ENCODE measurements around the gene DIO2. TPM values are rescaled to one million over a fixed set of nuclear protein-coding genes. Genes with fewer than 3 reads are reported as not detected.
A peak's percentile ranks its signal among the peaks of the same experiment; 100 is the strongest.

The DIO2 gene
- total RNA-seq (2021): 0.02 to 0.04 TPM (median 0.02 TPM) in 3 replicates
- Bru-seq, nascent RNA: percentile 9 among the genes with signal in this experiment
- long read RNA-seq, experiment 1, partial matches to known transcripts: 0 of 1 reads
- long read RNA-seq, experiment 1, other reads (novel, unspliced or antisense): 1 of 1 reads
- long read RNA-seq, experiment 2: 0 reads
- long read RNA-seq, experiment 3: 0 reads

DNA sequence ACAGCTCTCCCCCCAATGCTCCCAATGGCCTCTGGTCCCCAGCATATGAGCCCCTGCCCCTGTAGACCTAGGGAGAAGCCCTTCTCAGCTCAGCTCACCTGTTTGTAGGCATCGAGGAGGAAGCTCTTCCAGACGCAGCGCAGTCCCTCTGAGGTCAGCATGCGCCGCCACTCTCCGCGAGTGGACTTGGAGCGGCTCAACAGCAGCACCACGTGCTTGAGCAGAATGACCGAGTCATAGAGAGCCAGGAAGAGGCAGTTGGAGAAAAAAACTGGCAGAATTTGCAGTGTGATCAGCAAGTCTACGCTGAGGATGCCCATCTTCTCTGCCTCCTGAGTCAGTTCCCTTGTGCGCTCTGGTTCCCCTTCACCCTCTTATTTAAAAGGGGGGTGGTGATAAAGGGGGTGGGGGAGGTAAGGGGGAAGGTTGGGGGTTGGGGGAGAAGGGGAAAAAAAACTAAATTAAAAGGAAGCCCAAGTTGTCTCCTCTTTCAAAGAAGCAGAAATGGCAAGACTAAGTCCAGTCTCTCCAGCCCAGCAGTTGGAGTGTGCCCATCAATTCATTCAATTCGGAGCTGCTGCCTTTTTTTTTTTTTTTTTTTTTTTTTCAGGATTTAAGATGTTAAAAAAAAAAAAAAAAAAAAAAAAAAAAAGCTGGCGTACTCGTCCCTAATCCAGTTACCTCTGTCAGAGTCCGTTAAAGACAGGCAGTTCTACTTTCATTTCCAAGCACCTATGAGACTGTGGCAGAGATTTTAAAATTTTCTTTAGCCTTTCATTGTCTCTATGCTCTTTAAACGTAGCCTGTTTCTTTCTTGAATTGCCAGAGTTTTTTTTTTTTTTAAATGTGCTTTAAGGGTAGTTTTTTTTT, at the start of gene DIO2:
Gene DIO2 (minus strand): TSS at position 352 of the 870 bp plus-strand sequence. CDS start 32 bp downstream, at position 320.
- DNase-seq (ENCODE audit: low spot score) (no peak), ATAC-seq (no peak)
- peaks cover 11% of the 10 kb centered on the region for H3K9me3 Mint-ChIP-seq
- H3K36me3 Mint-ChIP-seq: peaks cover 3% of the 10 kb centered on the region; the same call in 1 of the 2 replicates
- ChIA-PET CTCF (interaction anchor here (0.6 to 1.1 kb wide), 4 partner anchors 149 to 292 kb away, joined by 3 to 6 read pairs (median 4); no protein-coding TSS in a partner anchor), POLR2A (no interaction called here)
- H3K4me1 Mint-ChIP-seq: peaks cover 10% of the 10 kb centered on the region
- TF ChIP-seq, protein P1, sequence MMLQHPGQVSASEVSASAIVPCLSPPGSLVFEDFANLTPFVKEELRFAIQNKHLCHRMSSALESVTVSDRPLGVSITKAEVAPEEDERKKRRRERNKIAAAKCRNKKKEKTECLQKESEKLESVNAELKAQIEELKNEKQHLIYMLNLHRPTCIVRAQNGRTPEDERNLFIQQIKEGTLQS (CRISPR knock-in tag; conservative IDR thresholded peaks at IDR 0.05): no peak
- TF ChIP-seq NR3C1 (CRISPR knock-in tag; conservative IDR thresholded peaks at IDR 0.05; ENCODE audit: low read depth) (no peak), TP53 (CRISPR knock-in tag; IDR thresholded peaks at IDR 0.05) (no peak), FOXJ3 (CRISPR knock-in tag; IDR thresholded peaks at IDR 0.05; ENCODE audit: borderline replicate concordance) (no peak), IRF2 (CRISPR knock-in tag; IDR thresholded peaks at IDR 0.05; ENCODE audit: borderline replicate concordance, low read depth) (no peak), SMAD3 (CRISPR knock-in tag; IDR thresholded peaks at IDR 0.05; ENCODE audit: borderline replicate concordance) (no peak), ZBTB21 (CRISPR knock-in tag; IDR thresholded peaks at IDR 0.05; ENCODE audit: borderline replicate concordance) (no peak)
- TF ChIP-seq, protein P2, sequence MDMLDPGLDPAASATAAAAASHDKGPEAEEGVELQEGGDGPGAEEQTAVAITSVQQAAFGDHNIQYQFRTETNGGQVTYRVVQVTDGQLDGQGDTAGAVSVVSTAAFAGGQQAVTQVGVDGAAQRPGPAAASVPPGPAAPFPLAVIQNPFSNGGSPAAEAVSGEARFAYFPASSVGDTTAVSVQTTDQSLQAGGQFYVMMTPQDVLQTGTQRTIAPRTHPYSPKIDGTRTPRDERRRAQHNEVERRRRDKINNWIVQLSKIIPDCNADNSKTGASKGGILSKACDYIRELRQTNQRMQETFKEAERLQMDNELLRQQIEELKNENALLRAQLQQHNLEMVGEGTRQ (CRISPR knock-in tag; IDR thresholded peaks at IDR 0.05): no peak
- TF ChIP-seq, protein P3, sequence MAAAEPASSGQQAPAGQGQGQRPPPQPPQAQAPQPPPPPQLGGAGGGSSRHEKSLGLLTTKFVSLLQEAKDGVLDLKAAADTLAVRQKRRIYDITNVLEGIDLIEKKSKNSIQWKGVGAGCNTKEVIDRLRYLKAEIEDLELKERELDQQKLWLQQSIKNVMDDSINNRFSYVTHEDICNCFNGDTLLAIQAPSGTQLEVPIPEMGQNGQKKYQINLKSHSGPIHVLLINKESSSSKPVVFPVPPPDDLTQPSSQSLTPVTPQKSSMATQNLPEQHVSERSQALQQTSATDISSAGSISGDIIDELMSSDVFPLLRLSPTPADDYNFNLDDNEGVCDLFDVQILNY (CRISPR knock-in tag; IDR thresholded peaks at IDR 0.05): no peak
- TF ChIP-seq, protein P4, sequence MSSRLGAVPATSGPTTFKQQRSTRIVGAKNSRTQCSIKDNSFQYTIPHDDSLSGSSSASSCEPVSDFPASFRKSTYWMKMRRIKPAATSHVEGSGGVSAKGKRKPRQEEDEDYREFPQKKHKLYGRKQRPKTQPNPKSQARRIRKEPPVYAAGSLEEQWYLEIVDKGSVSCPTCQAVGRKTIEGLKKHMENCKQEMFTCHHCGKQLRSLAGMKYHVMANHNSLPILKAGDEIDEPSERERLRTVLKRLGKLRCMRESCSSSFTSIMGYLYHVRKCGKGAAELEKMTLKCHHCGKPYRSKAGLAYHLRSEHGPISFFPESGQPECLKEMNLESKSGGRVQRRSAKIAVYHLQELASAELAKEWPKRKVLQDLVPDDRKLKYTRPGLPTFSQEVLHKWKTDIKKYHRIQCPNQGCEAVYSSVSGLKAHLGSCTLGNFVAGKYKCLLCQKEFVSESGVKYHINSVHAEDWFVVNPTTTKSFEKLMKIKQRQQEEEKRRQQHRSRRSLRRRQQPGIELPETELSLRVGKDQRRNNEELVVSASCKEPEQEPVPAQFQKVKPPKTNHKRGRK (CRISPR knock-in tag; IDR thresholded peaks at IDR 0.05; ENCODE audit: borderline replicate concordance): no peak
- TF ChIP-seq, protein P5, sequence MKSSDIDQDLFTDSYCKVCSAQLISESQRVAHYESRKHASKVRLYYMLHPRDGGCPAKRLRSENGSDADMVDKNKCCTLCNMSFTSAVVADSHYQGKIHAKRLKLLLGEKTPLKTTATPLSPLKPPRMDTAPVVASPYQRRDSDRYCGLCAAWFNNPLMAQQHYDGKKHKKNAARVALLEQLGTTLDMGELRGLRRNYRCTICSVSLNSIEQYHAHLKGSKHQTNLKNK (CRISPR knock-in tag; IDR thresholded peaks at IDR 0.05): no peak
- TF ChIP-seq, protein P6, sequence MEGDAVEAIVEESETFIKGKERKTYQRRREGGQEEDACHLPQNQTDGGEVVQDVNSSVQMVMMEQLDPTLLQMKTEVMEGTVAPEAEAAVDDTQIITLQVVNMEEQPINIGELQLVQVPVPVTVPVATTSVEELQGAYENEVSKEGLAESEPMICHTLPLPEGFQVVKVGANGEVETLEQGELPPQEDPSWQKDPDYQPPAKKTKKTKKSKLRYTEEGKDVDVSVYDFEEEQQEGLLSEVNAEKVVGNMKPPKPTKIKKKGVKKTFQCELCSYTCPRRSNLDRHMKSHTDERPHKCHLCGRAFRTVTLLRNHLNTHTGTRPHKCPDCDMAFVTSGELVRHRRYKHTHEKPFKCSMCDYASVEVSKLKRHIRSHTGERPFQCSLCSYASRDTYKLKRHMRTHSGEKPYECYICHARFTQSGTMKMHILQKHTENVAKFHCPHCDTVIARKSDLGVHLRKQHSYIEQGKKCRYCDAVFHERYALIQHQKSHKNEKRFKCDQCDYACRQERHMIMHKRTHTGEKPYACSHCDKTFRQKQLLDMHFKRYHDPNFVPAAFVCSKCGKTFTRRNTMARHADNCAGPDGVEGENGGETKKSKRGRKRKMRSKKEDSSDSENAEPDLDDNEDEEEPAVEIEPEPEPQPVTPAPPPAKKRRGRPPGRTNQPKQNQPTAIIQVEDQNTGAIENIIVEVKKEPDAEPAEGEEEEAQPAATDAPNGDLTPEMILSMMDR (IDR thresholded peaks at IDR 0.05): no peak
- no peak within 1 kb of the TSS for H3K4me3 Mint-ChIP-seq
- H3K27ac Mint-ChIP-seq: no peak within 1 kb of the TSS
- peaks cover 4% of the 10 kb centered on the region for H3K27me3 Mint-ChIP-seq (ENCODE audit: low read depth)

DNA sequence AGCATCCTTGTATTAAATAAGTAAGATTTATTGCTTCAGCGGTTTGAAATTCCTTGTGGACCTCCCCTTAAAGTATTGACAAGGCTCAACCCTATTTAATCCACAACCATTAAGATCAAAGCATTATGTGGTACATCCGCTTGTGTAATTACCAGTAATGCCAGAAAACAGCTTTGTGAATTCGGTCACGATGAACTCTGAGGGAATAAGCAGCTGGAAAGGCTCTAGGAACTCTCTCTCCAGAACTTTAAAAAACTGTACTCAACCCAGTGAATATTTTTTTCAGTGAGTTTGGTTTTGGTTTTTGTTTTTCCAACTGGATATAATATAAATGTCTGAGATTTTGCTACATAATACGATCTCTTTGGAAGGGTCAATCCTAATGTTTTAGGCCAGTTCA, 49.3 kb upstream of the DIO2 start:
- H3K4me1 Mint-ChIP-seq: no peaks in the 10 kb centered on the region
- 0 out of 2 replicates have a peak, but pooled peaks cover 3% of the 10 kb centered on the region for H3K36me3 Mint-ChIP-seq
- DNase-seq (ENCODE audit: low spot score) (no peak), ATAC-seq (no peak)
- H3K27ac Mint-ChIP-seq: no peak overlapping the region
- H3K9me3 Mint-ChIP-seq: peaks cover 39% of the 10 kb centered on the region
- CTCF ChIA-PET: no interaction called here
- POLR2A ChIA-PET: no interaction called here
- no peaks in the 10 kb centered on the region for H3K27me3 Mint-ChIP-seq (ENCODE audit: low read depth)
- H3K4me3 Mint-ChIP-seq: no peak overlapping the region
- TF ChIP-seq ARID4B (CRISPR knock-in tag; IDR thresholded peaks at IDR 0.05; ENCODE audit: borderline replicate concordance) (no peak), ZNF423 (CRISPR knock-in tag; IDR thresholded peaks at IDR 0.05) (no peak), E2F1 (CRISPR knock-in tag; IDR thresholded peaks at IDR 0.05) (no peak)
- TF ChIP-seq, protein P7, sequence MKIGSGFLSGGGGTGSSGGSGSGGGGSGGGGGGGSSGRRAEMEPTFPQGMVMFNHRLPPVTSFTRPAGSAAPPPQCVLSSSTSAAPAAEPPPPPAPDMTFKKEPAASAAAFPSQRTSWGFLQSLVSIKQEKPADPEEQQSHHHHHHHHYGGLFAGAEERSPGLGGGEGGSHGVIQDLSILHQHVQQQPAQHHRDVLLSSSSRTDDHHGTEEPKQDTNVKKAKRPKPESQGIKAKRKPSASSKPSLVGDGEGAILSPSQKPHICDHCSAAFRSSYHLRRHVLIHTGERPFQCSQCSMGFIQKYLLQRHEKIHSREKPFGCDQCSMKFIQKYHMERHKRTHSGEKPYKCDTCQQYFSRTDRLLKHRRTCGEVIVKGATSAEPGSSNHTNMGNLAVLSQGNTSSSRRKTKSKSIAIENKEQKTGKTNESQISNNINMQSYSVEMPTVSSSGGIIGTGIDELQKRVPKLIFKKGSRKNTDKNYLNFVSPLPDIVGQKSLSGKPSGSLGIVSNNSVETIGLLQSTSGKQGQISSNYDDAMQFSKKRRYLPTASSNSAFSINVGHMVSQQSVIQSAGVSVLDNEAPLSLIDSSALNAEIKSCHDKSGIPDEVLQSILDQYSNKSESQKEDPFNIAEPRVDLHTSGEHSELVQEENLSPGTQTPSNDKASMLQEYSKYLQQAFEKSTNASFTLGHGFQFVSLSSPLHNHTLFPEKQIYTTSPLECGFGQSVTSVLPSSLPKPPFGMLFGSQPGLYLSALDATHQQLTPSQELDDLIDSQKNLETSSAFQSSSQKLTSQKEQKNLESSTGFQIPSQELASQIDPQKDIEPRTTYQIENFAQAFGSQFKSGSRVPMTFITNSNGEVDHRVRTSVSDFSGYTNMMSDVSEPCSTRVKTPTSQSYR (CRISPR knock-in tag; IDR thresholded peaks at IDR 0.05): no peak

All from WTC11 (cell line).